Right cardiac atrium (tissue), 5 donors: ENCODE measurements around the gene PTPN22. TPM values are rescaled to one million over a fixed set of nuclear protein-coding genes. Genes with fewer than 3 reads are reported as not detected.

Experiments used
- ATAC-seq, 2 donors: fragments of 200-7000 bp; cut with Tn5 transposase; one replicate each; pipeline versions ENCODE4 v1.8.0 to v1.9.1; 2020; ENCODE audit warnings: moderate library complexity in 2 of 2, mild to moderate bottlenecking in 1 of 2
- DNase-seq, 3 donors: peaks; one replicate each; pipeline ENCODE4 v3.0.0-alpha.2; 2020
- H3K27ac ChIP-seq: one replicate; pipeline ENCODE4 v1.5.1; 2013; ENCODE audit warnings: mild to moderate bottlenecking, low read length, control low read depth, moderate library complexity
- H3K27me3 ChIP-seq: one replicate; pipeline ENCODE4 v1.6.1; 2013; ENCODE audit not compliant: control insufficient read depth, insufficient read depth
- H3K4me1 ChIP-seq: one replicate; pipeline ENCODE4 v1.6.1; 2013; ENCODE audit warnings: low read length; ENCODE audit not compliant: control insufficient read depth, insufficient read depth
- H3K4me3 ChIP-seq: one replicate; pipeline ENCODE4 v1.5.1; 2013; ENCODE audit warnings: low read length, control low read depth
- H3K9me3 ChIP-seq: one replicate; pipeline ENCODE4 v1.6.1; 2013; ENCODE audit warnings: low read length; ENCODE audit not compliant: control insufficient read depth
- WGBS: extraction: QIAGEN DNeasy Blood & Tissue Kit; methylation state at CpG from one replicate; pipeline ENCODE4 v1.1.7; 2013; 5-methylcytosine and 5-hydroxymethylcytosine counted together
- intact Hi-C, 4 donors: fragments of 100-400 bp; cut with DNase I; formaldehyde crosslinking; loops; one replicate each; pipeline versions ENCODE4 v1.11.0 to v1.14.0; 2022 to 2023
- polyA plus RNA-seq: library from polyadenylated mRNA; stranded (reverse); fragments of 200-250 nt; gene quantifications from one replicate; pipeline ENCODE4 v1.2.3, GENCODE V29; 2013
- total RNA-seq, 4 donors: library from RNA; stranded (reverse); fragmentation: NEBNext Ultra II Directional; extraction: Animal tissue kit (Norgen Biotek cat#: 25700); gene quantifications; one replicate each; pipeline ENCODE4 v1.2.1, GENCODE V29; 2021
- donor health status: healthy with polysubstance abuse.
- donor health status: DM: no; HTN: yes; CAD: no.
- donor health status: DM: no; HTN: no; CAD: no.
- donor health status: DM: no; HTN: yes; CAD: no; lungs with severe emphysema.
- donor health status: DM: yes; HTN: yes; CAD: no.

Gene PTPN22
- total and polyA plus RNA-seq, 5 donors: 0.48 to 1.6 (median 1.2) TPM

DNA sequence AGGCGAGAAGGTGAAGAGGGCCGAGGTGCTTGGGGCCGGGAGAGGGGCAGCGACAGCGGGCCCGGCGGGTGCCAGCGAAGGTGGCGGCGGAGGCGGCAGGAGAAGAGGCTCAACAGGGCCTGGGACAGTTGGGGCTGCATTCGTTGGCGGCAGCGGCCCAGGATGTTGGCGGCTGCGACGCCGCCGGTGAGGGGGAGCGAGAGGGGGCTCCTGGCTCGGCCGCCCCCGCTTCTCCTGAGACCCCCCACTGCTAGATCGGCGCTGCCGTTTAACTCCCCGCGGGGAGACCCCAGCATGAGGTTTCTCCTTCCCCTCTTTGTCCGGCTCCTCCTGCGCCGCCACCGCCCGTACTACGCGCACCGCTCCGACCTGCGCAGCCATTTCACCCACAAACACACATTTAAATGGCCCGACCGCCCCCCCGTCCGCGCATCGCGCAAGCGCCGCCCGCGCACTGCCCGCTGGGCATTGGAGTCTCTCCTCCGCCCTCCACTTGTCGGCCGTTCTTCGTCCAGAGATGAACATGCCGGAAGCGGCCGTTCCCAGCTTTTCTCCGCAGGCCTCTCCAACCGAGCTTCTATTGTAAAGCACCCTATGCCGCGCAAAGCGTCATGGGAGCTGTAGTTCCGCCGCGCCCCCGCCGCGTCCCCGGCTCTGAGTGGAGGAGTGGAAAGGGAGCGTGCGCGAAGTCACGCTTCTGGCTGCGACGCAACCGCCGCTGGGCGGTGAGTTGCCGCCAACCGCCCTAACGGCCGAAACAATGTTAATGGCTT lies 59.4 kb downstream of the PTPN22 start, which contains the start of gene RSBN1:
TSS of gene RSBN1 (minus strand) at position 589 of the 773 bp plus-strand sequence. CDS start at position 525, 64 bp downstream.
- peak within 1 kb of the TSS; percentile 91 for H3K4me3 ChIP-seq
- no peaks in the 10 kb centered on the region for H3K9me3 ChIP-seq
- ATAC-seq (peak; percentile 98 to 99), DNase-seq (peak; percentile 99 to 100 (median 100))
- H3K27me3 ChIP-seq: no peaks in the 10 kb centered on the region
- peak within 1 kb of the TSS; percentile 97 for H3K27ac ChIP-seq
- intact Hi-C loops: loop anchor here in 1 of 4 donors (5.0 kb wide), 1 partner anchor 50 kb away; no protein-coding TSS in a partner anchor
- no peaks in the 10 kb centered on the region for H3K4me1 ChIP-seq
- WGBS: under 1% methylated on average over 82 of the region's 82 CpGs

- peak overlapping the region; percentile 97 for H3K27ac ChIP-seq
- peak overlapping the region; percentile 91 for H3K4me3 ChIP-seq
- WGBS: under 1% methylated on average over 29 of the region's 29 CpGs
- H3K9me3 ChIP-seq: no peaks in the 10 kb centered on the region
- intact Hi-C loops: loop anchor here in 1 of 4 donors (5.0 kb wide), 1 partner anchor 49 kb away; no protein-coding TSS in a partner anchor
- DNase-seq: peak in 1 of 3 donors; percentile 53
- peak; percentile 0 to 64 for ATAC-seq
- no peaks in the 10 kb centered on the region for H3K27me3 ChIP-seq
- peaks cover 1% of the 10 kb centered on the region for H3K4me1 ChIP-seq
These were observed 60.2 kb downstream of the PTPN22 start for GRCh38 chr1:113811156-113811887.

GRCh38 chr1:113809670-113810602 lies 61.6 kb downstream of the PTPN22 start:
- Histone ChIP-seq H3K27me3 (no peaks in the 10 kb centered on the region), H3K4me1 (peaks cover 5% of the 10 kb centered on the region), H3K9me3 (no peaks in the 10 kb centered on the region), H3K27ac (no peak overlapping the region), H3K4me3 (peak overlapping the region; percentile 91)
- no peak for DNase-seq
- 51% methylated on average over 5 of the region's 5 CpGs for WGBS
- intact Hi-C loops: loop anchor here in 1 of 4 donors (5.0 kb wide), 1 partner anchor 48 kb away; no protein-coding TSS in a partner anchor
- no peak for ATAC-seq

GRCh38 chr1:113808450-113809195 lies 62.9 kb downstream of the PTPN22 start:
- H3K4me3 ChIP-seq: no peak overlapping the region
- intact Hi-C loops: no loop called here

GRCh38 chr1:113805639-113806038 lies 65.9 kb downstream of the PTPN22 start:
- no peak overlapping the region for H3K27ac ChIP-seq
- no peak for DNase-seq
- 90% methylated on average over 4 of the region's 4 CpGs for WGBS
- no peak for ATAC-seq
- H3K9me3 ChIP-seq: no peaks in the 10 kb centered on the region
- no peaks in the 10 kb centered on the region for H3K27me3 ChIP-seq
- intact Hi-C loops: no loop called here
- H3K4me1 ChIP-seq: peaks cover 7% of the 10 kb centered on the region
- H3K4me3 ChIP-seq: no peak overlapping the region

More at GRCh38 chr1:113808450-113809195, 62.9 kb downstream of the PTPN22 start:
- ATAC-seq (no peak), DNase-seq (no peak)
- no peaks in the 10 kb centered on the region for H3K27me3 ChIP-seq
- no peaks in the 10 kb centered on the region for H3K9me3 ChIP-seq
- H3K27ac ChIP-seq: no peak overlapping the region
- peaks cover 7% of the 10 kb centered on the region for H3K4me1 ChIP-seq
- 92% methylated on average over 4 of the region's 4 CpGs for WGBS

GRCh38 chr1:113805256-113805531 lies 66.3 kb downstream of the PTPN22 start:
- ATAC-seq (no peak), DNase-seq (no peak)
- intact Hi-C loops: no loop called here
- Histone ChIP-seq H3K4me1 (peaks cover 7% of the 10 kb centered on the region), H3K9me3 (no peaks in the 10 kb centered on the region), H3K27me3 (no peaks in the 10 kb centered on the region), H3K4me3 (no peak overlapping the region), H3K27ac (peak overlapping the region; percentile 25)
- 93% methylated on average over 6 of the region's 6 CpGs for WGBS

DNA sequence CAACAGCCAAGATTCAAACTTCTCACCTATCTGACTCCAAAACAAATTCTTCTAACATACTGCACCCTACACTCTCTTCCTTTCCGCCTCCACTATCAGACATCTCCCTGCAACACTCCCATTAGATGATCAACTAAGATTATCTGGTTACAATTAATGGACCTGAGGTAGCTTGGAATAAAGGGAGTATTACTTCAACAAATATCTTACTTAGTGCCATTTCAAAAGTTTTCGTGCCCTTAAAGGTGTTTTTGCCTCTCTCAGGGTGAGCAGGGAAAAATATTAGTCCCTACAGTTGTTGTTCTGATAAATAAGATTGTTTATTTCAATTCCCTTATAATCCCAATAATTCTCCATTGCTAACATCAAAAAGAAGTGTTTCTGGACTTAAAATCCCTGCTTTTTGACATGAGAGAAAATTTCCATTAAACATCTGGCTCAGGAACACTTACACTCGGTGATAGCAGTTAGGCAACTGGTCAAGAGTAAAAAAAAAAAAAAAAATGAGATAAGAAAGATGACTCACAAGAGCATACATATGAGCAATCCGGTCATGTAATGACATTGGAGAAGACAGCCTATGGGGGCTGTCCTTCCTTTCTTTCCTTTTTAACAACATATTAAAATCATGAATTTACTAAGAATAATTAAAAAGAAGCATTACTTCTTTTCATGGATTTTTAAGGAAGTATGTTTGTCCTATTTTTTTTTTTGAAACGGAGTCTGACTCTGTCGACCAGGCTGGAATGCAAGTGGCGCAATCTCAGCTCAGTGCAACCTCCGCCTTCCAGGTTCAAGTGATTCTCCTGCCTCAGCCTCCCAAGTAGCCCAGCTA lies 66.9 kb downstream of the PTPN22 start:
- Histone ChIP-seq H3K27ac (peak overlapping the region; percentile 25), H3K9me3 (no peaks in the 10 kb centered on the region), H3K4me3 (no peak overlapping the region), H3K27me3 (no peaks in the 10 kb centered on the region), H3K4me1 (peaks cover 7% of the 10 kb centered on the region)
- ATAC-seq: peak; percentile 91 to 96
- intact Hi-C loops: no loop called here
- 48% methylated on average over 8 of the region's 8 CpGs for WGBS
- peak in 2 of 3 donors; percentile 17 to 53 for DNase-seq

- ATAC-seq (no peak), DNase-seq (no peak)
- H3K9me3 ChIP-seq: no peaks in the 10 kb centered on the region
- intact Hi-C loops: no loop called here
- no peak overlapping the region for H3K4me3 ChIP-seq
- no peaks in the 10 kb centered on the region for H3K27me3 ChIP-seq
- H3K27ac ChIP-seq: no peak overlapping the region
- WGBS: 98% methylated on average over 3 of the region's 3 CpGs
- peaks cover 8% of the 10 kb centered on the region for H3K4me1 ChIP-seq
These were observed 69.0 kb downstream of the PTPN22 start for GRCh38 chr1:113802367-113803007.

- intact Hi-C loops: no loop called here
- H3K4me1 ChIP-seq: peaks cover 6% of the 10 kb centered on the region
- H3K9me3 ChIP-seq: no peaks in the 10 kb centered on the region
- H3K27ac ChIP-seq: no peak overlapping the region
- 53% methylated on average over 3 of the region's 3 CpGs for WGBS
- no peaks in the 10 kb centered on the region for H3K27me3 ChIP-seq
- DNase-seq (no peak), ATAC-seq (no peak)
- no peak overlapping the region for H3K4me3 ChIP-seq
These were observed 71.0 kb downstream of the PTPN22 start for GRCh38 chr1:113800487-113800886.
